Aorta (tissue), 5 donors: Measurements from ENCODE around the gene RHCG. TPM values are rescaled to one million over a fixed set of nuclear protein-coding genes. Genes with fewer than 3 reads are reported as not detected.

Source experiments
- ATAC-seq: fragments of 200-7000 bp; cut with Tn5 transposase; one replicate; pipeline ENCODE4 v1.9.1; 2022; ENCODE audit warnings: moderate library complexity; ENCODE audit not compliant: low FRiP score
- DNase-seq, 2 donors: peaks; one replicate each; pipeline ENCODE4 v3.0.0-alpha.2; 2020
- H3K27ac ChIP-seq, 2 donors: one replicate each; pipeline ENCODE4 v1.5.1; 2013; ENCODE audit warnings: low read length in 2 of 2, mild to moderate bottlenecking in 2 of 2, moderate library complexity in 2 of 2, control low read depth in 1 of 2, inconsistent platforms in 1 of 2, low read depth in 1 of 2
- H3K27me3 ChIP-seq, 2 donors: one replicate each; pipeline ENCODE4 v1.6.1; 2013; ENCODE audit warnings: control low read depth in 1 of 2, low read length in 1 of 2, mild to moderate bottlenecking in 1 of 2, moderate library complexity in 1 of 2; ENCODE audit not compliant: insufficient read depth in 2 of 2, control insufficient read depth in 1 of 2
- H3K36me3 ChIP-seq, 2 donors: one replicate each; pipeline ENCODE4 v1.6.1; 2013; ENCODE audit warnings: control low read depth in 1 of 2, low read length in 1 of 2, mild to moderate bottlenecking in 1 of 2; ENCODE audit not compliant: insufficient read depth in 2 of 2, control insufficient read depth in 1 of 2
- H3K4me1 ChIP-seq, 2 donors: one replicate each; pipeline ENCODE4 v1.6.1; 2013; ENCODE audit warnings: low read length in 2 of 2, control low read depth in 1 of 2, mild to moderate bottlenecking in 1 of 2, moderate library complexity in 1 of 2; ENCODE audit not compliant: insufficient read depth in 2 of 2, control insufficient read depth in 1 of 2
- H3K4me3 ChIP-seq, 2 donors: one replicate each; pipeline ENCODE4 v1.5.1; 2013; ENCODE audit warnings: low read length in 2 of 2, control low read depth in 1 of 2, mild to moderate bottlenecking in 1 of 2
- H3K9me3 ChIP-seq: one replicate; pipeline ENCODE4 v1.6.1; 2013; ENCODE audit warnings: mild to moderate bottlenecking, low read length; ENCODE audit not compliant: control insufficient read depth
- WGBS, 2 donors: extraction: QIAGEN DNeasy Blood & Tissue Kit; methylation state at CpG; one replicate each; pipeline ENCODE4 v1.1.7; 2013; 5-methylcytosine and 5-hydroxymethylcytosine counted together
- intact Hi-C, 2 donors: fragments of 100-400 bp; cut with DNase I; formaldehyde crosslinking; loops; one replicate each; pipeline versions ENCODE4 v1.14.2 to v1.15.0; 2022
- polyA plus RNA-seq, 2 donors: library from polyadenylated mRNA; stranded (reverse); fragments of 200-250 nt; gene quantifications; one replicate each; pipeline ENCODE4 v1.2.3, GENCODE V29; 2013
- total RNA-seq, 2 donors: library from RNA; stranded (reverse); fragmentation: NEBNext Ultra II Directional; extraction: Animal tissue kit (Norgen Biotek cat#: 25700); gene quantifications; one replicate each; pipeline ENCODE4 v1.2.1, GENCODE V29; 2021
- donor health status: healthy with polysubstance abuse.
- donor health status: Bipolar disorder and iron deficiency.
- donor health status: DM: no; HTN: no; CAD: no.
- donor health status: DM: no; HTN: no; CAD: no.
- donor health status: DM: yes; HTN: yes; CAD: no.

The RHCG gene
- total and polyA plus RNA-seq, 4 donors: 1.0 to 2.1 TPM; not detected in 2

DNA sequence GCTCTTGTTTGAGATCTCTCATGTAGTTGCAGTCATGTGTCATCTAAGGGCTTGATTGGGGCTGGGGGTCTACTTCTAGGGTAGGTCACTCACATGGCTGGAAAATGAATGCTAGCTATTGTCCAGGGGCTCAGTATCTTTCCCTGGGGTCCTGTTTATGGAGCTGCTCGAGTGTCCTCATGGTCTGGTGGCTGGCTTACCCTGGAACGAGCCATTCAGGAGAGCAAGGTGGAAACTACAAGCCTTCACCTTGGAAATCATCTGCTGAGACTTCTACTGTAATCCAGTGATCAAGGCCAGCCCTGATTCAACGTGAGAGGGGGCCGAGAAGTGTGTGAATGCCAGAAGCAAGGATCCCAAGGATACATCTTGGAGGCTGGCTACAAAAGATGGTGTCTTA lies 16.2 kb upstream of the RHCG start:
- ATAC-seq (no peak), DNase-seq (no peak)
- WGBS, 2 donors: 63 to 69% methylated on average over 4 of the region's 4 CpGs
- H3K4me3 ChIP-seq: no peak overlapping the region
- no peak overlapping the region for H3K27ac ChIP-seq
- H3K4me1 ChIP-seq: no peaks in the 10 kb centered on the region
- intact Hi-C loops: no loop called here
- no peaks in the 10 kb centered on the region for H3K36me3 ChIP-seq
- no peaks in the 10 kb centered on the region for H3K27me3 ChIP-seq
- H3K9me3 ChIP-seq: no peaks in the 10 kb centered on the region

GRCh38 chr15:89506026-89506686 lies 9.8 kb upstream of the RHCG start:
- Histone ChIP-seq H3K9me3 (no peaks in the 10 kb centered on the region), H3K27me3 (no peaks in the 10 kb centered on the region), H3K4me1 (no peaks in the 10 kb centered on the region), H3K4me3 (no peak overlapping the region), H3K36me3 (no peaks in the 10 kb centered on the region), H3K27ac (no peak overlapping the region)
- ATAC-seq: no peak
- 78 to 85% methylated on average over 4 of the region's 4 CpGs for WGBS, 2 donors
- DNase-seq: no peak
- intact Hi-C loops: no loop called here

DNA sequence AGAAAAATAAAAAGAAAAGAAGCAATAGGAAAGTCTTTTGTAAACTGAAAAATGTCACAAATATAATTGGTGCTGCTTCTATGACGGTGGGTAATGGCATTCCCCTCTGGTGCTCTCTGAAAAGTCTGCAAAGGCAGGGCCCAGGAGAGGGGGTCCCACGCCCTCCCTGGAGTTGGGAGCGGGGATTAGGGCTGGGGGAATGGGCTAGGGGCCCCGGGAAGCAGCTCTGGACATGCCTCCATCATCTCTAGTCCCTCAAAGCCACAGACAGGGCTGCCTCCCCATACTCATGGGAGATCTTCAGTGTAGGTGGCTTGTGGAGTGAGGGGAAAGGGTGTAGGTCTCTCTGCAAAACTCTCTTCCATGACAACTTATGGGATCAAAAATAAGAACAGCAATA lies 7.8 kb upstream of the RHCG start:
- Histone ChIP-seq H3K4me1 (no peaks in the 10 kb centered on the region), H3K9me3 (no peaks in the 10 kb centered on the region)
- no peak for ATAC-seq

DNA sequence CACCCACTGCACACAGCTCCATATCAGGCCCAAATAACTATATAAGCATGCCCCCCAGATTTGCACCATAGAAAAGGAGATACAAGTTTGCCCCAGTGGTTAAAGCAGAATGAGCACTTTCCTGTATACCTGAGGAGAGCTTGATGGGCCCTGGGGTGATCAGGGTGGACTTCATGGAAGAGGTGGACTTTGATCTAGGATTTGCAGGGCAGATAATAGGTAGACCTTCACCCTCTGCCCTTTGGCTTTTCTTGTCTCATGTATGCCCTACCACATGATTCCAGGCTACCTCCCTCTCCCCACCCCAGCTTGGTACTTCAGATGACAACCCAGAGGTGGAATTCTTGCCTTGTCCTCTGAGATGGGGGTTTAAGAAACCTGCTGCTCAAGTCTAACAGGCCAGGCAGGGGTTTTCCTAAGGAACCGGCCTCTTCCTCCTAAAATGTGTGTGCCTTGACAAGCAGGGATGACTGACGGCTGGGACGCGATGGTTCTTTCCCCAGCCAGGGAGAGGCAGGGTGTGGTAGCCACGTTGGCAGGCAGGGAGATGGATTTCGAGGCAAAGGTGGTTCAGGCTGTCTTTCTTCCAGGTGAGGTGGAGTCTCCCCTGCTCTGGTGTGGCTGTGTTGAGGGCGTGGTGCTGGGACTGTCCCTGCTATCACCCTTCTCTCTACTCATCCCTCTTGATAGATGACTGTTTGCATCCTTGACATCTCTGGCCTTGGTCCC lies 6.6 kb upstream of the RHCG start:
- no peak overlapping the region for H3K4me3 ChIP-seq
- DNase-seq (no peak), ATAC-seq (no peak)
- H3K9me3 ChIP-seq: no peaks in the 10 kb centered on the region
- no peaks in the 10 kb centered on the region for H3K27me3 ChIP-seq
- H3K4me1 ChIP-seq: no peaks in the 10 kb centered on the region
- H3K36me3 ChIP-seq: no peaks in the 10 kb centered on the region
- intact Hi-C loops: no loop called here
- no peak overlapping the region for H3K27ac ChIP-seq
- 76 to 84% methylated on average over 7 of the region's 7 CpGs for WGBS, 2 donors

More for the DNA sequence above, 7.8 kb upstream of the RHCG start:
- intact Hi-C loops: no loop called here
- Histone ChIP-seq H3K27me3 (no peaks in the 10 kb centered on the region), H3K36me3 (no peaks in the 10 kb centered on the region), H3K4me3 (no peak overlapping the region), H3K27ac (no peak overlapping the region)
- WGBS, 2 donors: 59 to 66% methylated on average over 4 of the region's 4 CpGs
- no peak for DNase-seq

GRCh38 chr15:89501646-89502045 lies 5.3 kb upstream of the RHCG start:
- DNase-seq: no peak
- Histone ChIP-seq H3K9me3 (no peaks in the 10 kb centered on the region), H3K27me3 (no peaks in the 10 kb centered on the region), H3K4me3 (no peak overlapping the region), H3K27ac (no peak overlapping the region), H3K4me1 (no peaks in the 10 kb centered on the region), H3K36me3 (no peaks in the 10 kb centered on the region)
- no peak for ATAC-seq
- 91 to 94% methylated on average over 5 of the region's 5 CpGs for WGBS, 2 donors
- intact Hi-C loops: no loop called here

DNA sequence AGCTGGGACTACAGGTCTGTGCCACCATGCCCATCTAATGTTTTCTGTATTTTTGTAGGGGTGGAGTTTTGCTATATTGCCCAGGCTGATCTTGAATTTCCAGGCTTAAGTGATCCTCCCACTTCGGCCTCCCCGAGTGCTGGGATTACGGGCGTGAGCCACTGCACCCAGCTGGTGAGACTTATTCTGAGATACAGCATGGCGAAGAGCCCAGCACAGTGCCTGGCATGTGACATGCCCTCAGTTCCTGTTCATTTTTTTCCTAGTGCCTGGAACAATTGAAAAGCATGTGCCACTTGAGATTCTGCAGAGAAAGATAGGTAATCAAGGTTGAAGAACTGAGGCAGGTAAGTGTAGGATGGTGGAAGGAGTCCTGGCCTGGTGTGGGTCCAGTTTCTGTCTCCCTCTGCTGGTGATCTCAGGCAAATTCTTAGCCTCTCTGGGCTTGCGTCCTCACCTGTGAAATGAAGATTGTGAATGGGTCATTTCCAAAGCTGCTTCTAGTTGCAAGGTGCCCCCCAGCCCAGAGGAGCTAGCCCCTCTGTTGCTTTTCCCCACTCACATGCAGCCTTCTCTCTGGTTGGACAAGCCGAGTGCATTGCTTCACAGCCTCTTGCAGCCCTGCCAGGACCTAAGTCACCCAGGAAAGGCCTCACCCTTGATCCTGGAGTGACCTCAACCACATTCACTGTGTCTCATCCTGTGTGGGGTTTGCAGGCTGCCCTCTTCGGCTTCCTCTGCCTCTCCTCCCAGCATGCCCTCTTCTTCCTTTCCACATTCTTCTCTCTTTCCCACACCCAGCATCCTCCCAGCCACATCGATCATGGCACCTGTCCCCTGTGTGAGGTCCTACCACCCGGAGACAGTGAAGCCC lies 4.3 kb upstream of the RHCG start:
- 81 to 83% methylated on average over 10 of the region's 10 CpGs for WGBS, 2 donors
- intact Hi-C loops: no loop called here

GRCh38 chr15:89499156-89499555 lies 2.8 kb upstream of the RHCG start:
- DNase-seq (no peak), ATAC-seq (peak; percentile 12)
- intact Hi-C loops: no loop called here
- H3K27me3 ChIP-seq: no peaks in the 10 kb centered on the region
- 81 to 87% methylated on average over 8 of the region's 8 CpGs for WGBS, 2 donors
- no peaks in the 10 kb centered on the region for H3K4me1 ChIP-seq
- no peak overlapping the region for H3K4me3 ChIP-seq
- H3K9me3 ChIP-seq: no peaks in the 10 kb centered on the region
- H3K27ac ChIP-seq: no peak overlapping the region
- no peaks in the 10 kb centered on the region for H3K36me3 ChIP-seq

More for the DNA sequence above, 4.3 kb upstream of the RHCG start:
- ATAC-seq: no peak
- Histone ChIP-seq H3K4me3 (no peak overlapping the region), H3K4me1 (no peaks in the 10 kb centered on the region), H3K27me3 (no peaks in the 10 kb centered on the region), H3K27ac (no peak overlapping the region), H3K9me3 (no peaks in the 10 kb centered on the region), H3K36me3 (no peaks in the 10 kb centered on the region)
- no peak for DNase-seq

- H3K9me3 ChIP-seq: no peaks in the 10 kb centered on the region
- H3K27me3 ChIP-seq: no peaks in the 10 kb centered on the region
- intact Hi-C loops: no loop called here
- no peak for DNase-seq
- no peaks in the 10 kb centered on the region for H3K36me3 ChIP-seq
- H3K4me3 ChIP-seq: no peak overlapping the region
- H3K4me1 ChIP-seq: no peaks in the 10 kb centered on the region
- ATAC-seq: no peak
- 78 to 88% methylated on average over 2 of the region's 2 CpGs for WGBS, 2 donors
- no peak overlapping the region for H3K27ac ChIP-seq
Observed at GRCh38 chr15:89498574-89498906, 2.2 kb upstream of the RHCG start.
